HepG2 (cell line): ENCODE results near the gene THRA. TPM values are rescaled to one million over a fixed set of nuclear protein-coding genes. Genes with fewer than 3 reads are reported as not detected.

Experiments
- CREB3 ChIP-seq: sonication (generic); formaldehyde crosslinking; IDR thresholded peaks from 2 replicates; pipeline ENCODE4 v1.5.0; 2020; ENCODE audit warnings: missing genetic modification reagents
- ELF3 ChIP-seq: IDR thresholded peaks from 2 replicates; pipeline ENCODE4 v1.6.1; 2016; ENCODE audit warnings: missing genetic modification reagents, missing compliant biosample characterization
- HNF4A ChIP-seq: sonication (generic); formaldehyde crosslinking; IDR thresholded peaks from 2 replicates; pipeline ENCODE4 v1.4.0; 2020; ENCODE audit warnings: missing genetic modification reagents
- IKZF1 ChIP-seq: fragments of 450-650 bp; IDR thresholded peaks from 2 replicates; pipeline ENCODE4 v1.7.1; 2016
- KDM6A ChIP-seq: IDR thresholded peaks from 2 replicates; pipeline ENCODE4 v1.6.1; 2016; ENCODE audit warnings: low read depth
- NFIB ChIP-seq: sonication (generic); formaldehyde crosslinking; IDR thresholded peaks from 2 replicates; pipeline ENCODE4 v1.9.0; 2021; ENCODE audit warnings: missing genetic modification reagents, mild to moderate bottlenecking, borderline replicate concordance
- RAD21 ChIP-seq: fragments of 450-650 bp; formaldehyde crosslinking; IDR thresholded peaks from 2 replicates; pipeline ENCODE4 v1.5.0; 2020; ENCODE audit warnings: mild to moderate bottlenecking
- TCF12 ChIP-seq, 2 experiments: fragments of 450-650 bp in 1 of 2; sonication (generic) in 1 of 2; formaldehyde crosslinking in 1 of 2; IDR thresholded peaks; 2 replicates each; pipeline versions ENCODE4 v1.6.1 to v1.8.0; 2017 to 2022; ENCODE audit warnings: antibody characterized with exemption in 1 of 2, mild to moderate bottlenecking in 1 of 2, missing genetic modification reagents in 1 of 2, moderate library complexity in 1 of 2
- THAP9 ChIP-seq: sonication (generic); formaldehyde crosslinking; IDR thresholded peaks from 2 replicates; pipeline ENCODE4; 2020; ENCODE audit warnings: missing genetic modification reagents, mild to moderate bottlenecking, borderline replicate concordance
- ZNF607 ChIP-seq: sonication (generic); formaldehyde crosslinking; IDR thresholded peaks from 2 replicates; pipeline ENCODE4 v1.5.1; 2020; ENCODE audit warnings: missing genetic modification reagents, mild to moderate bottlenecking, borderline replicate concordance
- ZNF609 ChIP-seq: sonication (generic); formaldehyde crosslinking; IDR thresholded peaks from 2 replicates; pipeline ENCODE4 v1.4.0; 2020; ENCODE audit warnings: mild to moderate bottlenecking, missing genetic modification reagents, borderline replicate concordance
- ZNF652 ChIP-seq: IDR thresholded peaks from 2 replicates; pipeline ENCODE4 v1.6.1; 2016; ENCODE audit warnings: low read depth, borderline replicate concordance
- ZNF7 ChIP-seq: IDR thresholded peaks from 2 replicates; pipeline ENCODE4 v1.6.1; 2016; ENCODE audit warnings: missing biosample characterization, missing genetic modification reagents
- ZNF782 ChIP-seq: sonication (generic); formaldehyde crosslinking; IDR thresholded peaks from 2 replicates; pipeline ENCODE4 v1.4.0; 2020; ENCODE audit warnings: missing genetic modification reagents, mild to moderate bottlenecking, borderline replicate concordance
- polyA plus RNA-seq, 8 experiments: library from polyadenylated mRNA; depleted of rRNA in 3 of 8; stranded (reverse) in 7 of 8; unstranded in 1 of 8; fragments of >200 nt; fragmentation: Illumina TruSeq in 4 of 8; extraction: Trizol in 4 of 8; gene quantifications; 2 replicates each; pipeline versions ENCODE4 v1.2.1 to v1.2.3, GENCODE V29; 2011 to 2016; ENCODE audit warnings: low read depth in 4 of 8, missing spikeins in 1 of 8, mixed read lengths in 1 of 8; ENCODE audit not compliant: insufficient read depth in 1 of 8
- total RNA-seq, 5 experiments: library from RNA; depleted of rRNA; stranded (reverse); fragments of >200 nt; fragmentation: Illumina TruSeq; extraction: Trizol; gene quantifications; 2 replicates each; pipeline ENCODE4 v1.2.3, GENCODE V29; 2016; ENCODE audit warnings: low read depth in 1 of 5
- TF ChIP-seq, protein P1 (sequence below): sonication (generic); formaldehyde crosslinking; IDR thresholded peaks from 2 replicates; pipeline ENCODE4 v1.4.0; 2020; ENCODE audit warnings: mild to moderate bottlenecking, missing genetic modification reagents
- TF ChIP-seq, protein P2 (sequence below): sonication (generic); formaldehyde crosslinking; conservative IDR thresholded peaks from 2 replicates; pipeline ENCODE4 v1.4.0; 2020; ENCODE audit warnings: mild to moderate bottlenecking, missing genetic modification reagents, moderate library complexity

Gene THRA
- total and polyA plus RNA-seq, 2 of the 13 experiments (the other 11 are each of a cell fraction or from before 2014, with no cell fraction given), result 8.0 to 9.9 TPM

GRCh38 chr17:40122999-40123810, 60.4 kb downstream of the THRA start (continued):
- no peak for TF ChIP-seq CREB3
- TF ChIP-seq ZNF7 (CRISPR knock-in tag), result no peak
- TF ChIP-seq RAD21 (CRISPR knock-in tag), result no peak
- 0 out of 2 replicates have a peak, but pooled peaks have one; percentile 35 for TF ChIP-seq ZNF607
- no peak for TF ChIP-seq NFIB (CRISPR knock-in tag)
- TF ChIP-seq, protein P1, sequence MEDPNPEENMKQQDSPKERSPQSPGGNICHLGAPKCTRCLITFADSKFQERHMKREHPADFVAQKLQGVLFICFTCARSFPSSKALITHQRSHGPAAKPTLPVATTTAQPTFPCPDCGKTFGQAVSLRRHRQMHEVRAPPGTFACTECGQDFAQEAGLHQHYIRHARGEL (CRISPR knock-in tag), result no peak
- TF ChIP-seq KDM6A (CRISPR knock-in tag), result no peak
- no peak; the same call in 1 of the 2 replicates for TF ChIP-seq IKZF1
- peak; percentile 56; the same call in 1 of the 2 replicates for TF ChIP-seq THAP9 (CRISPR knock-in tag)
- TF ChIP-seq TCF12 (IDR thresholded peaks at IDR 0.05), result no peak
- TF ChIP-seq TCF12 (CRISPR knock-in tag; IDR thresholded peaks at IDR 0.05), result no peak
- TF ChIP-seq, protein P2, sequence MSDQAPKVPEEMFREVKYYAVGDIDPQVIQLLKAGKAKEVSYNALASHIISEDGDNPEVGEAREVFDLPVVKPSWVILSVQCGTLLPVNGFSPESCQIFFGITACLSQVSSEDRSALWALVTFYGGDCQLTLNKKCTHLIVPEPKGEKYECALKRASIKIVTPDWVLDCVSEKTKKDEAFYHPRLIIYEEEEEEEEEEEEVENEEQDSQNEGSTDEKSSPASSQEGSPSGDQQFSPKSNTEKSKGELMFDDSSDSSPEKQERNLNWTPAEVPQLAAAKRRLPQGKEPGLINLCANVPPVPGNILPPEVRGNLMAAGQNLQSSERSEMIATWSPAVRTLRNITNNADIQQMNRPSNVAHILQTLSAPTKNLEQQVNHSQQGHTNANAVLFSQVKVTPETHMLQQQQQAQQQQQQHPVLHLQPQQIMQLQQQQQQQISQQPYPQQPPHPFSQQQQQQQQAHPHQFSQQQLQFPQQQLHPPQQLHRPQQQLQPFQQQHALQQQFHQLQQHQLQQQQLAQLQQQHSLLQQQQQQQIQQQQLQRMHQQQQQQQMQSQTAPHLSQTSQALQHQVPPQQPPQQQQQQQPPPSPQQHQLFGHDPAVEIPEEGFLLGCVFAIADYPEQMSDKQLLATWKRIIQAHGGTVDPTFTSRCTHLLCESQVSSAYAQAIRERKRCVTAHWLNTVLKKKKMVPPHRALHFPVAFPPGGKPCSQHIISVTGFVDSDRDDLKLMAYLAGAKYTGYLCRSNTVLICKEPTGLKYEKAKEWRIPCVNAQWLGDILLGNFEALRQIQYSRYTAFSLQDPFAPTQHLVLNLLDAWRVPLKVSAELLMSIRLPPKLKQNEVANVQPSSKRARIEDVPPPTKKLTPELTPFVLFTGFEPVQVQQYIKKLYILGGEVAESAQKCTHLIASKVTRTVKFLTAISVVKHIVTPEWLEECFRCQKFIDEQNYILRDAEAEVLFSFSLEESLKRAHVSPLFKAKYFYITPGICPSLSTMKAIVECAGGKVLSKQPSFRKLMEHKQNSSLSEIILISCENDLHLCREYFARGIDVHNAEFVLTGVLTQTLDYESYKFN (CRISPR knock-in tag), result no peak
- TF ChIP-seq ZNF652 (CRISPR knock-in tag), result peak; percentile 99
- no peak for TF ChIP-seq ELF3
- 0 out of 2 replicates have a peak, but pooled peaks have one; percentile 6 for TF ChIP-seq HNF4A (CRISPR knock-in tag)
- TF ChIP-seq ZNF782 (CRISPR knock-in tag), result no peak
- TF ChIP-seq ZNF609 (CRISPR knock-in tag), result no peak
